ACHN (cell line): ENCODE measurements around the gene LYSMD2.
"Not testable (repeated sequence)": the region's sequence is repeated elsewhere in the genome, so short reads cannot be mapped to it uniquely, and the experiment has no call there.

Experiments used
- DNase-seq: peaks from one replicate; pipeline ENCODE4 v3.0.0-alpha.2; 2015
- in situ Hi-C: cut with HindIII; loops from 2 replicates; pipeline ENCODE4 v1.10.0; 2017; ENCODE audit warnings: low sequenced_read_pairs, low pct_ligation_motif_present, low pct_unique_long_range_greater_than_20kb

Gene LYSMD2, protein sequence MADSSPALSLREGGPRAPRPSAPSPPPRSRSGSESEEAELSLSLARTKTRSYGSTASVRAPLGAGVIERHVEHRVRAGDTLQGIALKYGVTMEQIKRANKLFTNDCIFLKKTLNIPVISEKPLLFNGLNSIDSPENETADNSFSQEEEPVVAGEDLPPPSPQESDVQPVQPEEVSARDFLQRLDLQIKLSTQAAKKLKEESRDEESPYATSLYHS

DNA sequence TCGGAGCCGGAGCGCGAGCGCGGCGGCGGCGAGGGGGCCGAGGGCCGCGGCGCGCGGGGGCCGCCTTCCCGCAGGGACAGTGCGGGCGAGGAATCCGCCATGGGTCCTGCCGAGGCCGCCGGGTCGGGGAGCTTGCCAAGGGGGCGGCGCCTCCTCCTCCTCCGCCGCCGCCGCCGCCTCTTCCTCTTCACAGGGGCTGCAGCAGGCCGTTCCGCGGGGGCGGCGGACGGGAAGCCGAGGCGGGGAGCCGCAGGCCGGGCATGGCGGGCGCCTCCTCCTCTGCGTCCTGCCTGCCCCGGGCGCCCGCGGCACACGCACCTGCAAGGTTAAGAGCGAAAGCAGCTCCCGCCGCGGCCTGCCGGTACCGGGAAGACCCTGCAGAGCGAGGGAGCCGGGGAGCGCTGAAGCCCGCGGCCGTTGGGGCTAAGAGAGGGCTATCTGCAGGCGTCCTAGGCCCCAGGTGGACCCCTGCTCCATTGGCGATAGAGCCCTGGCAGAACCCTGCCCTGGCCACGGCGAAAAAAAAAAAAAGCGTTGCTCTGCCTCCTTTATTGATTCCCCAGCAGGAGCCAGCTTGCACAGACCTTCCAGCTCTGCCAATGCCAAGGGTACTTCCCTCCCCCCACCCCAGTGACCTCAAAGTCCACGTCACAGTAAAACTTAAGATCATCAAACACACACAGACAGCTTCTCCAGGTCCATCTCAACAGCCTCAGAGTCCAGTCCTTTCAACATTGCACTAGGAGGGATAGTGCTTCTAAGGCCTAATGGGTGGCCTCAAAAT is at the start of gene LYSMD2:
Gene LYSMD2, minus strand, starts transcription at position 134 of the 784 bp plus-strand sequence. Its CDS starts 33 bp downstream, at position 101.
- peak; percentile 51 for DNase-seq

DNA sequence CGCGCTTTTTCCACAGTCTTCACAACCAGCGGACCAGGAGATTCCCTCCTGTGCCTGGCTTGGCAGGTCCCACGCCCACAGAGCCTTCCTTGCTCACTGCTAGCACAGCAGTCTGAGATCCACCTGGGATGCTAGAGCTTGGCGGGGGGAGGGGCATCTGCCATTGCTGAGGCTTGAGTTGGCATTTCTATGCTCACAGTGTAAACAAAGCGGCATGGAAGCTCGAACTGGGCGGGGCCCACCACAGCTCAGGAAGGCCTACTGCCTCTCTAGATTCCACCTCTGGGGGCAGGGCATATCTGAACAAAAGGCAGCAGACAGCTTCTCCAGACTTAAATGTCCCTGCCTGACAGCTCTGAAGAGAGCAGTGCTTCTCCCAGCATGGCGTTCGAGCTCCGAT is 49.7 kb upstream of the LYSMD2 start:
- in situ Hi-C loops: not testable (repeated sequence)

More for the DNA sequence above, at the start of gene LYSMD2:
- in situ Hi-C loops: no loop called here

DNA sequence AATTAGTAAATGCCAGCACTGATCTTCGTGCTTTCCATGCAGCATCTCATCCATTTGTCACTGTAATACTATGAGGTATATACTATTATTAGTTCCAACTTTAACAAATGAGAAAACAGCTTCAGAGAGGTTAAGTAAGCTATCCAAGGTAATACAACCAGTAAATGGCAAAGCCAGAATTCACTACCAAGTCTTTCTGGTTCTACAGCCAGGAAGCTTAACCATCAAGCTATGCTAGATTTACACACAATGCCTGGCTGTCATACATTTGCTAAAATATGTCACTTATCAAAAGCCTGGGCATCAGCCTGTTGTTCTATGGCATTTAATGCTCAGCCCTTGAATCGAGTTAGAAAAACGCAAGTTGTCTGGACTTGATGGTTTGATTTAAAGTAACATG is 46.5 kb upstream of the LYSMD2 start:
- no peak for DNase-seq
- in situ Hi-C loops: no loop called here

More for the DNA sequence above, 49.7 kb upstream of the LYSMD2 start:
- DNase-seq: not testable (repeated sequence)

DNA sequence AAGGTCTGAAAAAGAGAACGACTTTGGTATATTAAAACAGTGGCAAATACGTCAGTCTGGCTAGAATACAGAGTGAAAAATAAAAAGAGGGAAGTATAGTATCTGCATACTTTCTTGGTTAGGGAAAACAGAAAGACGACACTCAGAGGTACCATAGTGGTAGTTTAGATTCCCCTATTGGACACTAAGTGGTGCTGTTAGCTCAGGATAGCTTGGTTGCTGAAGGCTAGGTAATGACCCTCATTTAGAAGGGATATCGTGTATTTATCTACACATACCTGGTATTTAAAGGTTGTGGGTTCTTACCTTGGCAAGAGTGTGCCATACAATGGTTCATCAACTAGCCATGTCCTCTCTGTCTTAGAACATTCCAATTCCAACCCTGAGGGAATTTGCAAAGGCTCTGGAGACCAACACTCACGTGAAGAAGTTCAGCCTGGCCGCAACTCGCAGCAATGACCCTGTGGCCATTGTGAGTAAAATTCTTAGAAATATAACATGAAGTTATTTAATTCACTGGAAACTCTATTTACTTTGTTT is 45.0 kb upstream of the LYSMD2 start:
- in situ Hi-C loops: no loop called here
- peak; percentile 21 for DNase-seq

DNA sequence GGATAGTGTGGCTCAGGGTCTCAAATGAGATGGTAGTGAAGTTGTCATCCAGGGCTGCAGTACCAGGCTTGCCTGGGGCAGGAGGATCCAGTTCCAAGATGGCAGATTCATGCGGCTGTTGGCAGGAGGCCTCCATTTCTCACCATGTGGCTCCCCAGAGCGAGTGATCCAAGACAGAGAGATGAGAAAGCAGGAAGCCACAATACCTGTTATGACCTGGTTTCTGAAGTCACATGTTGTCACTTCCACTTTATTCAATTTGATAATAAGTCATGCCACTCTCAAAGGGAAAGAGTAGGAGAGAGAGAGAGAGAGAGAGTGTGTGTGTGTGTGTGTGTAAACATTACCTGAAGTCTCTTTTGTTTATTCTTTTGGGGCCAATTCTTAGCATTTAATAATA is 44.1 kb upstream of the LYSMD2 start:
- no peak for DNase-seq
- in situ Hi-C loops: no loop called here

DNA sequence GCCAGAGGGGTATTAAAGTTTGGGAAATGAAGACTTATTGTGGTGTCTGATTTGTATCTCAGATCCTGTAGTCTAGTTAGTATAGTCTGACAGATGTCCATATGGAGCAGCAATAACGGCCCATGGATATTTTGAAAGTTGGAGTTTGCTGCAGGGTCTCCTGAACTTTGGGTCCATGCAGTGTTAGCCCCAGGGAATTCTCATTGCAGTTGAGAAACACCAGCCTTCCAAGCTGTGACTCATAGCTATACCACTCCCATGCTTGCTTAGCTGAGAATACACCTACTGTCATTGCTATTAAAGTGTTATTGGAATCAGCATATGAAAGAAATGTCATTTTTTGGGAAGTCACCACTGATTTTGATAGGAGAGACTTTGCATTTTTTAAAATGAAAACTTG is 43.2 kb upstream of the LYSMD2 start:
- no peak for DNase-seq
- in situ Hi-C loops: no loop called here

DNA sequence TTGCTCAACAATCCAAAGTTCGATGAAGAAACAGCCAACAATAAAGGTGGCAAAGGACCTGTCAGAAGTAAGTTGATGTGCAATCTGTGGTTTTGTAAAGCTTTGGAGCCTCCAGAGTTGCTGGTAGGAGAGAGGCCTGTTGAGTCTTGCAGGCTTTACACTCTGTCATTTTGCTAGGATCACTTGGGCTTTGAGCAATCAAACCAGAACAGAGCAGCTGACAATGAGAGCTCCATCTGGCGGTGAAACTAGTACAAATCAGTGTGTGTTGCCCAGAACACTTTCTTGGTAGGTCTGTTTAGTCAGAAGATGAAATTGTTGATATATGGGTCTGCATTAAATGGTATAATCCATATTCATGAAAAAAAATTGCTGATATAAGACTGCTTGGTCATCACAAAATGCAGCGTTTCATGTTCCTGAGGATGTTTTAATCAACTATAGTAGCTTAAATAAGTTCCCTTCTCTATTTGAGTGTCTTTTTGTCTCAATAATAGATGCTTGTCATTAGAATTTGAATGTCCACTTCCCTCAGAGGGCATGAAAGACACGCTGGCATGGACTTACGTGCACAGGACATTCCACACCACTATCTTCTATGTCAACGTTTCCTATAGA is 39.6 kb upstream of the LYSMD2 start:
- in situ Hi-C loops: no loop called here
- peak; percentile 64 for DNase-seq

DNA sequence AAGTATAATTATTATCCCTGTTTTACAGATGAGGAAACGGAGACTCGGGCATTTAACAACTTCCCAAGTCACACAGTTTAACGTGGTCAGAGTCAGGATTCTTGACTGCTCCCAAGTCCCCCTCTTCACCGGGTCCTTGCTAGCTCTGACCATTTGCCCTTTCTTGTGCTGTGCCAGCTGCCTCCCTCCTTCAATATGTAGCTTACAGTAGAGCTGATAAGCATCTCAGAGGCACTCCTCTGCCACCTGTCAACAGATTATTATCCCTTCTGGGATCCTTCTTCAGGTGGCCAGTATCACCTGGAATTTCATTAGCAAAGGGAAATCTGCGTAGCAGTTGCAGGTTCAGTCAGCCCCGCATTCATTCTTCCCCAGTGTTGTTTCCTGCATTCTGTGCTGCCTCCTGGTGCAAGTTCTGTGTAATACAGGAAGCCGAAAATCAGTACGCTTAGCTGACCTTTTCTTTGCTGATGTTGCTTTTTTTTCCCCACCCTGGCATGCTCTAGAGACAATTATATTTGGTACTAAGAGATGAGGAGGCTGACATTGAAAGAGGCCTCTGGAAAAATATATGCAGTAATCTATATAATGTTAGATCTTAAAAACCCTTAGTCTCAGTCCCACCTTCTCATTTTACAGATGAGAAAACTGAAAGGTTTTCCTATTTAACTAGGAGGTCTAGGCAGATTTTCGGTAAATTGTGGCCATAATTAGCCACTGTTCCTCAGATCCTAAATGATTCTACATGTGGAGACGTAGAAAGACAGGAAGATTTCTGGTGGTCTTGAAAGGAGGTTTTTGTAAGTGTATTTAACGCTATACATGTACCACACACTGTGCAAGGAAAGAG is 38.7 kb upstream of the LYSMD2 start:
- DNase-seq: peak; percentile 52
- in situ Hi-C loops: no loop called here

DNA sequence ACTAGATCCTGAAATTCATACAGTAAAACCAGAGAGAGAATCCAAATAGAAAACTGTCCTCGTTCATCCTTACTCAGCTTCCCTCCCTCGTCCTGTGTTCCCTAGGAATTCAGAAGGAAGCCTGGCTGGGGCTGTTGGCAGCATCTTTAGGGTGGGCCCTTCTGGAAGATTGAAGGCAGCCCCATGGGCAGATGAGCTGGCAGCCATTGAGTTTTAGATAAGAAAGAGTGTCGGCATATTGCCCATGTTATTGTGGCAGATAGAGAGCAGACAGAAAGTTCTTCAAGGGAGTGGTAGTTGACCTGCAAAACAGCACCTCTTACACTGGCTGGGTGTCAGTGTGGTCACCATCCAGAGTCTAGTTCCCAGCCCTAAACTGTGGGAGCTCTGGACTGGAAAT is 37.5 kb upstream of the LYSMD2 start:
- DNase-seq: no peak
- in situ Hi-C loops: loop anchor here (25.0 kb wide), 1 partner anchor 113 kb away; no protein-coding TSS in a partner anchor

DNA sequence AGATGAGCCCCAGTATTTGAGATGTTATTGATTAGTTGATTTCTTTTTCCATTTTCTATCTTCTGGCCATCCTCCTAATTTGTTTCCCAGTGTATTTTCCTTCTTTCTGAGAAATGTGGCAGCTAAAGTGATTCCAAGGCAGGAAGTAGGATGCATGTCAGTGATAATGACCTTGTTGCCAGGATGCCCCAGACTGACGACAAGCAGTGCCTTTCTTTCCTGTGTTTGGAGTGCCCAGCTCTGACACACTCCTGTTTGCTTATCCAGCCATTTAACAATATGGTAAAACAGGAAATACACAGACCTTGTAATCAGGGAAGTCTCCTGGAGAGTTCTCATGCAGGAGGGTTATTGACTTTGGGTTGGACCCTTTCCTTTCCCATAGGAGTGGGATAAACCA is 34.3 kb upstream of the LYSMD2 start:
- in situ Hi-C loops: loop anchor here (25.0 kb wide), 1 partner anchor 109 kb away; no protein-coding TSS in a partner anchor
- no peak for DNase-seq

DNA sequence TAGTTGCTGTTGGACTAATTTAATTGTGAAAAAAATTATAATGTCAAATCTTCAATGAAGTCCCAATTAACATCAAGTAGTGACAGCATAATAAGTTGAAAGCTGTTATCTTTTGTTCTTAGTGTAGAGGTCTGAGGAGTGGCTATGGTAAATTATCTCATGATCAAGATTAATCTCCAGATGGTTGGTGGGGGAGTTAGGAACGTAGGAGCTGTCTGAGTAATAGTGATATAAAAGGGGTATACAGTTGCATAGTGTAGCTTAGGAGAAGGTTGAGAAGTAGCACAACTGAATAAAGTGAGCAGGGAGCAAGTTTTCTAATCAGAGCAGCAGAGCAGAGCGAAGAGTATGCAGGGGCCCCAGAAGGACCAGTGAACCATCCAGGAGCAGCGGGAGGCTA is 33.4 kb upstream of the LYSMD2 start:
- DNase-seq: no peak
- in situ Hi-C loops: loop anchor here (25.0 kb wide), 1 partner anchor 109 kb away; no protein-coding TSS in a partner anchor

DNA sequence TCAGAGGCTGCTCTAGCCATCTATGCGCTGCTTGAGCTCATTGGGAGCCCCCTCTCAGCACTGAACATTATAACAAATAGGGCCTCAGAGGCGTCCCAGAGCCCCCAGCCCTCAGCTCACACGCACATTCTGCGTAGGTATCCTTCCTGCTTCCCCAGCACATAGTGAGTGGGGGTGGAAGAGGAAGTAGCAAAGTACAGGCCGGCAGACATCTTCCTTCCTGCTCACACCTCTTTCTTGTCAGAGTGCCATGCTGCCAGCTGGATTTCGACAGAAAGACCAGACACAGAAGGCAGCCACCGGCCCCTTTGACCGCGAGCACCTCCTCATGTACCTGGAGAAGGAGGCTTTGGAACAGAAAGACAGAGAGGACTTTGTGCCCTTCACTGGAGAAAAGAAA is 30.6 kb upstream of the LYSMD2 start:
- no peak for DNase-seq
- in situ Hi-C loops: loop anchor here (25.0 kb wide), 1 partner anchor 106 kb away; no protein-coding TSS in a partner anchor

DNA sequence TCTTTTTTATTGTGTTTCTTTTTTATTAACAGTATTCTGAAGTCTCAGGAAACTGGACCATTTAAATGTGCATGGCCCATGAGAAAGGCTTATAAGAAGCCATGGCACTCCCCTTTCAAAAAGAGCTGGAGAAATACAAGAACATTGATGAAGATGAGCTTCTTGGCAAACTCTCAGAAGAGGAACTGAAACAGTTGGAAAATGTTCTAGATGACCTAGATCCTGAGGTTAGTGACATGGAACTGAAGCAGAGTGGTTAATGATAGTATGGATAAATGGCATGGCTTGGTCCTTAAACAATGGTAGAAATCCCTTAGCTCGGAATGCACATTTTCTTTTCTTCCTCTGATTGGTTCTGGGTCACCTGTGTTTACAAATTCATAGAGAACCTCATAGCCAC is 28.9 kb upstream of the LYSMD2 start:
- DNase-seq: no peak
- in situ Hi-C loops: loop anchor here (25.0 kb wide), 1 partner anchor 104 kb away; no protein-coding TSS in a partner anchor

DNA sequence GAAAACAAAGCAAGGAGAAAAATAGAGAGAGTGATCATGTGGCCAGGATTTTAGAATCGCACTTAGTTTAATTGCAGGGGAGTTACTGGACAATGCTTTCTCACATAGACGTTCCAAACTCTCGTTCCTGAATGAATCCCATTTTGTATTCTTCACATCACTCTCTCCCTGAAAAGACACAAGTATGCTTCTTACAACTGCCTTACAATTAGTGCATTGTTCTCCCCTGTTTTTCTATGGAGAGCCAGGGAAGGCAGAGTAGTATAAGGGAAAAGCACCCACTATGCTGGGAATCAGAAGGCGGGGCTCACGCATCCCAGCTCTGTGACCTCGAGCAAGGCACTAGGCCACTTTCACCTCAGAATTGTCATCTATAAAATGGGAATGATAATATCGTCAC is 28.3 kb upstream of the LYSMD2 start:
- DNase-seq: no peak
- in situ Hi-C loops: loop anchor here (25.0 kb wide), 1 partner anchor 103 kb away; no protein-coding TSS in a partner anchor

DNA sequence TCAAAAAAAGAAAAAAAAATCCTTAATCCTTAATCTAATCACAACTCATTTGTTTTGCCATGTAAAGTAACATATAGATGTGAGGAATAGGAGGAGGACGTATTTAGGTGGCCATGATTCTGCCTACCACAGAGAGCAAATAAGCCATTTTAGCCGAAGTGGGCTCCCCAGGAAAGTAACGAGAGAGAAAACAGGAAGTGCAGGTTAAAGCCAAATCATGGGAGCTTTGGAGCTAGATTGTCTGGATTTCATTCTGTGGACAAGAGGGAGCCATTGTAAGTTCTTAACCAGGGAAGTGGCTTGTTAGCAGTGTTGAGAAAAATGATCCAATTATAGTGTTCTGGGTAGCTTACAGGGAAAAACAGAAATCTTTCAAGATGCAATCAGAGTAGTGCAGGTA is 23.4 kb upstream of the LYSMD2 start:
- no peak for DNase-seq
- in situ Hi-C loops: loop anchor here (25.0 kb wide), 1 partner anchor 99 kb away; no protein-coding TSS in a partner anchor

DNA sequence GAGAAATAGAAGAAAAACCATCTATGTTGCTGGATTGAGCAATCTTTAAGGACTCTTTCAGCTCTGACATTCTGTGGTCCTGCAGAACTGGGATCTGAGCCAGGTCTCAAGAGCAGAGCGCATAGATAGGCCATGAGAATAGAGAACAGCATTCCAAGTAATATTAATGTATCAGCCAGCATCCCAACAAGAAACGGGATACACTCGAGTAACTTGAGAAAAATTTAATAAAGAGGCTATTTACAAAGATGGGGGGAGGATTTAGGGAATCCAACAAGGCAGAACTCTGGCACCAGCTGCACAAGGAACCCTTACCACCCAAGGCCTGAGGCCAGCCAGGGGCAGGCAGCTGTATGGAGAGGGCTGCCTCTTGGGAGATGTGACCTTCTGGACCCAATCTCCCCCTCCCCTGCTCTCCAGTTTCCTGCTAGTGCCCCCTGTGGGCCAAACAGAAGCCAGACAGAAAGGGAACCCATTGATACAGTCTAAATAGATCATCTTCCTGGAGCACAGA is 22.2 kb upstream of the LYSMD2 start:
- DNase-seq: peak; percentile 9

DNA sequence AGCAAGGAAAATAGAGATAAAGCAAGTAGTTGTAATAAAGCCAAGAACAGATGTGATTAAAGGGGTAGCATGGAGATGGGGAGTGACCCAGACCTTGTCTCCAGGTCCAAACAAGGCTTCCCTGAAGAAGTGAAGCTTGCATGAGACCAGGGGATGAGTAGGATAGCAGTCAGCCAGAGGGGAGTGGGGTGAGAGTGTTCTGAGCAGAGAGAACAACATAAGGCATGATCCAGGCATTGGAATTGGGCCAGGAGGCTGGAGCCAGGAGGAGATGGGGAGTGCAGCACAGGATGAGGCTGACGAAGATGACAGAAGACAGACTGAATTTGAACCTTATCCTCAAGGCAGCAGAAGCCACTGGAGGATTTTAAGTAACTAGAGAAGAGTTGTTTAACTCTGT is 21.2 kb upstream of the LYSMD2 start:
- DNase-seq: no peak
- in situ Hi-C loops: loop anchor here (25.0 kb wide), 1 partner anchor 96 kb away; no protein-coding TSS in a partner anchor

More for the DNA sequence above, 22.2 kb upstream of the LYSMD2 start:
- in situ Hi-C loops: loop anchor here (25.0 kb wide), 1 partner anchor 97 kb away; no protein-coding TSS in a partner anchor

DNA sequence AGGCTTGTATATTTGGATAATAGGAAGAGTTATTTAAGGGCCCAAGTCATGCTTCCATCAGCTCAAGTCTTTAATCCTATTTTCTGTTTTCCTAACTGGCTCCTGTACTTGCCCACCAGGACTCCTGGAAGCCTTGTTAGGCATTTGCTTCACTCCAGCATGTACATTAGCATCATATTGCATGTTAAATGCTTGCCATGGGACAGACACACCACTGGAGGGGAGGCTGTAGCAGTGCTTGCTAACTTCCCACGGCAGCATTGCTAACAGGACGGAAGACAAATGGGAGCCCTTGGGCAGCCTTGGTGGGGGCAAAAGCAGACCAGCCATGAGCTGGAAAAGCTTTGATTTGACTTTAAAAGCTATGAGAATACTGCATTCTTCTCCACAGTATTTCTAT is 20.0 kb upstream of the LYSMD2 start:
- no peak for DNase-seq
- in situ Hi-C loops: loop anchor here (25.0 kb wide), 1 partner anchor 95 kb away; no protein-coding TSS in a partner anchor
